Camera-type eye (tissue), 1 donor: ENCODE results near the gene TTLL8. TPM values are rescaled to one million over a fixed set of nuclear protein-coding genes. Genes with fewer than 3 reads are reported as not detected.

Experiments used
- total RNA-seq: library from RNA; depleted of rRNA; stranded (reverse); fragments of >200 nt; gene quantifications from one replicate; pipeline ENCODE4 v1.2.3, GENCODE V29; 2014

Gene TTLL8
- total RNA-seq, result not detected

DNA sequence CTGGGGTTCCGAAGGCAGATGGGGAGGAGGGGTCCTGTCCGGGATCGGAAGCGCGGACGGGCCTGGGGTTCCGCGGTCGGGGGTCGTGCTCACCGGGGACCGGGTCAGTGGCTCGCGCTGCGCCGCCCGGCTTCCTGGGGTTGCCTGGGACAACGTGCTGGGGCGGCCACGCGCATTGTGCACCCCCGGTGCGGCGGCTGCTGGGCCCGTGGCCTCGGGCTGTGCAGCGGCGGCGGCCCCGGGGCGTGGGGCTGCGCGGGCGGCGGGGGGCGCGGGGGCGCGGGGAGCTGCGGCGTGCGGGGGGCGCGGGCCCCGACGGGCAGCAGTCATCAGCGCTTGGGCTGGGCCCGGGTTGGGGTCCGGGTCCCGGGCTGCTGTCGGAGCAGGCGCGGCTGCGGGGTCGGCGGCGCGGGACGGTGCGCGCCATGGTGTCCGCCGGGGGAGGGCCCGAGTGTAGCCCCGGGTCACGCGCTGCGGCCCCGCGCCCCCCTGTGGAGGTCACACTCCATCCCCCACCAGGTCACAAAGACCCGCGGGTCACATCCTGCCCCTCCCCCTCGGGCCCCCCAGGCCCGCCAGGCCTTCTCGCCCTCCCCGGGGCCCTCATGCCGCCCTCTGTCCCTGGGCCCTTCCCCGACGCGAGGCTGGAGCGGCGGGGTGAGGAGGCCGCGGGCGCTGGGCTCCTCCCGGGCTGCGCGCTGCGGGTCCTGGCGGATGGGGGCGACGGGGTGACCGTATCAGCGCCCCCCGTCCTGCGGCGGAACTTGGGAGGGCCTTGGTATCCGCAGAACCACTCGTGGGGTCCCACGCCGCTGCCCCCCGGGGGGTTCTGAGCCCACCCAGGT, at the start of gene TTLL8:
Gene TTLL8, minus strand, starts transcription at position 238 of the 845 bp plus-strand sequence.

DNA sequence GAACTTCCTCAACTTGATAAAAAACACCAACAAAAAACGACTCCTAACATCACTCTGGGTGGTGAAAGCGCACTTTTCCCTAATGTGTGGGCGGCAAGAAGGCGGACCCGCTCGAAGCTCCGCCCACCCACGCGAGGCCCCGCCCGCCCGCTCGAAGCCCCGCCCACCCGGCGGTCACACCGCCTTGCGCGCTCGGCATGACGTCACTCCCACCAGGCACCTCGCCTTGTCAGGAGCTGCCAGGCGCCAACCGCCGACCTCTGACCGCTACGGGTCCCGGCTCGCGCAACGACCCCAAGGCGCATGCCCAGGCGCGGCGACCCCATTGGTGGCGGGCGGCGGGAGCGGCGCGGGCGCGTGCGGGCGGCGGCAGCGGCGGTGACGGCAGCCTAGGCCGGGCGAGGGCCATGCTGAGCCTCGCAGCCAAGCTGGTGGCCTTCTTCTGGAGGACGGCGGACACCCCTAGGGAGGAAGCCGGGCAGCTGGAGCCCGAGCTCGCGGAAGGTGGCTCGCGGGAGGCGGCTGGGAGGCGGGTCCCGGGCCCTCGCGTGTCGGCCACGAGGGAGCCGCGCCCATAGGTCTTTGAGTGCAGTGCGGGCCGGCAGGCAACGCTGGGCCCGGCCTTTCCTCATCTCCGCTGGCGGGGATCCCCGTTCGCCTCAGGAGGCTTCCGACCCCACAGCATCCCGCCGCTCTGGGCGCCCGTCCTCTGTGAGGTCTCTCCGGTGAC, 31.7 kb upstream of the TTLL8 start, which contains the start of gene MOV10L1:
Gene MOV10L1, plus strand, starts transcription at position 325 of the 730 bp plus-strand sequence. Its CDS starts 83 bp downstream, at position 408.

DNA sequence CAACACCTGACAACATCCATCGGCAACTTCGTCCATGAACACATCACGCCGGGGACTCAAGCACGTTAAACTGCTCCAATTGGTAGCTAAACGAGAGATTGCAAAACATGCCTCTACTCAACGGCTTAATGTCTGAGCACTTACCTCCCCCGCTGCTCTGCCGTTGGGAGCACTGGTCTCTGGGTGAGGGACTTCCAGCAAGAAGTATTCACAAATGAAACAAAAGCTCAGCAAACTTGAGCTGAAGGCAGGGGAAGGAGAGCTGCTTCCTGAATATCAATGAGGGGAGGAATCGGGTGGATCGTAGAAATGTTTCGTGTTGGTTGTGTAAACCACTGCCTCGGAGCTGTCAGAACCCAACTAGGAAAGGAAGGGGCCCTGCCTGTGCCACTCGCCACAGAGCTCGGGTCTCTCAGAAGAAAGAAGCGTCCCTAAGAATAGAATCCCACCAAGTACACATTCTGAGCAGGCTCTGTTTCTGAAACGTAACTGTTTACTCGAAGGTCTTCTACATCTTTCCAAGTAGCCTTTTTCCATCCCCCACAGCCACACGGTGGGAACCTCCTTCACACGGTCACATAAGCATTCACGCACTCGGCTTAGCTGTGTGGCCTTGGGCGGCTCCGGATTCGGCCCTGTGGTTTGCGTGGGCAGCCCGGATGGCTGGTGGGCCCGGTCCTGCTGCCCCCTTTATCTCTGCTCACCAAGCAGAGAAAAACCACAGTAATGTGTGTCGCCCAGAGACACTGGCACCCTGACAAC, 27.3 kb upstream of the TTLL8 start, which contains the start of gene MLC1:
Gene MLC1, minus strand, starts transcription at position 216 of the 762 bp plus-strand sequence. CDS start 524 bp downstream, outside the sequence.

DNA sequence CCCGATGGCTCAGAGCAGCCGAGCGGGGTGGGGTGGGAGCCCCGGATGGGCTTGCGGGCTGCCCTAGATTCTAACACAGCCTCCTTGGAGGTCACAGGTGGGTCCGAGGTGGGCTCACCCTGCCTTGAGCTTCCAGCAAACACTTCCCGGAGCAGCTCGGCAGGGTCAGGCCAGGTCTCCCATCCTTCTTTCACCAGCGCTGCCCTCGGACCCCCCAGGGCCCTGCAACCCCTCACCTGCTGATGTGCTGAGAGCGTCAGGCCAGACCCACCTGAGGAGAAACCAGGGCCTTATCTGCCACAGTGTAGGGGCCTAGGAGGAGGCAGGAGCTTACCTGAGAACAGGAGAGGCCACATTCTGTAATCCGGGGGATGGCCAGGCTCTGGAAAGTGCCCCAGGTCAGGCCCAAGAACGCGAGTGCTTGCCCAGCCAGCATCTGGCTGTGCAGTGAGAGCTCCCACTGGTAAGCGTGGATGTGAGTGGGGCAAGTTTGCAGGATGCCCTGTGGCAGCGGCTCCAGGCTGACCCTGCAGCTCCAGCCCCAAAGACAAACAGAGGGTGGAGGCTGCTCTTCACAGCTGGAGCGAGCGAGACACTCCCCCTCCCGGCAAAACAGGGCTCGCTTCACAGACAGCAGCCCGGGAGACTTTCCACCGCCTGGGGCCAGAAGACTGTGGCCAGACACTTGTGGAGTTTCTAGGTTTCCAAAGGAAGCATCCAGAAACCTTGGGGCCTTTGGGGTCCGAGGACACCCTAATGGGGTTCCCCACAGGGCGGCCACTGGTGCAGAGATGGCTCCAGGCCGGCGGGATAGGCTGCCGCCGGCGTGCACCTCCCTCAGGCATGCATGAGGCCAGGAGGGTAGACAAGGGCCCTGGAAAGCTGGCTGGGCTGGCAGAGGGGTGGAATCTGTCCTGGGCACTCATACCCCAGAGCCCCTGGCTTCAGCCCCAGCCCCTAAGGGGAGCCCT, 45.6 kb downstream of the TTLL8 start, which contains the start of gene IL17REL:
Gene IL17REL, minus strand, starts transcription at position 555 of the 971 bp plus-strand sequence. Its CDS starts 119 bp downstream, at position 436.

Other genes with a start within 250 kb of the TTLL8 start
- gene BRD1, start 230.4 kb downstream of the TTLL8 start, total RNA-seq, result 66.4 TPM
- 24.7 TPM for gene ZBED4, start 204.5 kb downstream of the TTLL8 start, total RNA-seq
- gene ALG12, start 139.9 kb downstream of the TTLL8 start, total RNA-seq, result 23.3 TPM
- gene CRELD2, start 139.7 kb downstream of the TTLL8 start, total RNA-seq, result 24.4 TPM
- 42.3 TPM for gene PIM3, start 97.5 kb downstream of the TTLL8 start, total RNA-seq
- gene IL17REL, start 45.5 kb downstream of the TTLL8 start, total RNA-seq, result 0.55 TPM
- gene MLC1, start 27.1 kb upstream of the TTLL8 start, total RNA-seq, result 7.2 TPM
- 5.6 TPM for gene MOV10L1, start 31.7 kb upstream of the TTLL8 start, total RNA-seq
- gene PANX2, start 112.4 kb upstream of the TTLL8 start, total RNA-seq, result 2.4 TPM
- 17.3 TPM for gene TRABD, start 127.6 kb upstream of the TTLL8 start, total RNA-seq
- gene SELENOO, start 142.7 kb upstream of the TTLL8 start, total RNA-seq, result 17.5 TPM
- 65.6 TPM for gene TUBGCP6, start 186.7 kb upstream of the TTLL8 start, total RNA-seq
- gene HDAC10, start 193.0 kb upstream of the TTLL8 start, total RNA-seq, result 30.9 TPM
- 18.9 TPM for gene MAPK12, start 203.4 kb upstream of the TTLL8 start, total RNA-seq
- gene MAPK11, start 212.1 kb upstream of the TTLL8 start, total RNA-seq, result 7.6 TPM
- 169 TPM for gene PLXNB2, start 249.3 kb upstream of the TTLL8 start, total RNA-seq